GM12872 (cell line): ENCODE measurements around the gene OR13J1.

Experiments used
- TF ChIP-seq, protein P1 (sequence below): IDR thresholded peaks from 3 replicates; pipeline ENCODE4 v1.5.1; 2011; ENCODE audit warnings: low read depth, mild to moderate bottlenecking, low read length, moderate library complexity; ENCODE audit not compliant: insufficient read depth

Gene OR13J1

DNA sequence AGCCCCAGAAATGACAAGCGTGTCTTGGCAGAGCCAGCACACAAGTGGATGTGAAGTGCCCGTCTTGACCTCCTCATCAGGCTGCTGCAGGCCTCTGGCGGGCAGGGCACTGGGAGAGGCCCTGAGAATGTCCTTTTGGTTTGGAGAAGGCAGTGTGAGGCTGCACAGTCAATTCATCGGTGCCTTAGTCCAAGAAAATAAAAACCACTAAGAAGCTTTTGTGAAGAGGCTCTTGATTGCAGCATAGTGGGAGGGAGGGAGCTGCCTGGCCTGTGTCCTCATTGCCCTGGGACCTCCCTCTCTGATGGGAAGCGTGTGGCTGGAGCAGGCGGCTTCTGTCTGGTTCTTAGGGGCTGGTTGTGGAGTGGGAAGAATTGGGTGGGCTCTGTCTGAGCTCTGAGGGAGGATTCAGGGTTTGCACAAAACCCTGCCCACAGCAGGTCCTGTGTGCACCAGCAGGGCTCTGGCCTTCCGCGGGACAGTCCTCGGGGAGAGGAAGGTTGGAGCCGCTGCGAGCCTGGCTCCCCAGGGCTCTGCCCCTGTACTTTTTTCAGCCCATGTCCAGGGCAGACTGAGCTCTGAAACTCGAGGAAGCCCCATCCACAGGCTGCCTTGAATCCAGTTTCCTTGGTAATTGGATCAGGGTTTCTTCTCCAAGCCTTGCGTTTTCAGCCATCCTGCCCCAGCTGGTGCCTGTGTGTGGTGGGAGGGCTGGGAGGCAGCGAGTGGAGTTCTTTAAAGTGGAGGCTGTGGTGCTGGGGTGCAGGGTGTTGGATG, 36.9 kb upstream of the OR13J1 start:
- TF ChIP-seq, protein P1, sequence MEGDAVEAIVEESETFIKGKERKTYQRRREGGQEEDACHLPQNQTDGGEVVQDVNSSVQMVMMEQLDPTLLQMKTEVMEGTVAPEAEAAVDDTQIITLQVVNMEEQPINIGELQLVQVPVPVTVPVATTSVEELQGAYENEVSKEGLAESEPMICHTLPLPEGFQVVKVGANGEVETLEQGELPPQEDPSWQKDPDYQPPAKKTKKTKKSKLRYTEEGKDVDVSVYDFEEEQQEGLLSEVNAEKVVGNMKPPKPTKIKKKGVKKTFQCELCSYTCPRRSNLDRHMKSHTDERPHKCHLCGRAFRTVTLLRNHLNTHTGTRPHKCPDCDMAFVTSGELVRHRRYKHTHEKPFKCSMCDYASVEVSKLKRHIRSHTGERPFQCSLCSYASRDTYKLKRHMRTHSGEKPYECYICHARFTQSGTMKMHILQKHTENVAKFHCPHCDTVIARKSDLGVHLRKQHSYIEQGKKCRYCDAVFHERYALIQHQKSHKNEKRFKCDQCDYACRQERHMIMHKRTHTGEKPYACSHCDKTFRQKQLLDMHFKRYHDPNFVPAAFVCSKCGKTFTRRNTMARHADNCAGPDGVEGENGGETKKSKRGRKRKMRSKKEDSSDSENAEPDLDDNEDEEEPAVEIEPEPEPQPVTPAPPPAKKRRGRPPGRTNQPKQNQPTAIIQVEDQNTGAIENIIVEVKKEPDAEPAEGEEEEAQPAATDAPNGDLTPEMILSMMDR: no peak

DNA sequence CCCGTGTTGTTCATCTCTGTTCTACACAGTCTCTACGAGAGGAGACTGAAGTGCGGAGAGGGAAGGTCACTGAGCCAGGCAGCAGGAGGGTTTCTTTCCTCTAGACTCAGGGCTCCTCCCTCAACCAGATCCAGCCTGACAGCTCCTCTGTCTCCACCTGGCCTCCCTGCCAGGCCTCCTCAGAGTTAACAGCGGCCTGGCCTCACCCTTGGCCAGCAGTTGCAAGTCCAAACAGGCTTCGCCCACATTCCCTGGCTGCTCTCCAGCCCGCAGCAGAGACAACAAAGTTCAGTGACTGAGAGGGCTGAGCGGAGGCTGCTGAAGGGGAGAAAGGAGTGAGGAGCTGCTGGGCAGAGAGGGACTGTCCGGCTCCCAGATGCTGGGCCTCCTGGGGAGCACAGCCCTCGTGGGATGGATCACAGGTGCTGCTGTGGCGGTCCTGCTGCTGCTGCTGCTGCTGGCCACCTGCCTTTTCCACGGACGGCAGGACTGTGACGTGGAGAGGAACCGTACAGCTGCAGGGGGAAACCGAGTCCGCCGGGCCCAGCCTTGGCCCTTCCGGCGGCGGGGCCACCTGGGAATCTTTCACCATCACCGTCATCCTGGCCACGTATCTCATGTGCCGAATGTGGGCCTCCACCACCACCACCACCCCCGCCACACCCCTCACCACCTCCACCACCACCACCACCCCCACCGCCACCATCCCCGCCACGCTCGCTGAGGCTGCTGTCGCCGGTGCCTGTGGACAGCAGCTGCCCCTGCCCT, 35.9 kb upstream of the OR13J1 start, which contains the start of gene HRCT1:
Gene HRCT1, plus strand, starts transcription at position 291 of the 768 bp plus-strand sequence. Its CDS starts 86 bp downstream, at position 377.
- TF ChIP-seq, protein P1: no peak

DNA sequence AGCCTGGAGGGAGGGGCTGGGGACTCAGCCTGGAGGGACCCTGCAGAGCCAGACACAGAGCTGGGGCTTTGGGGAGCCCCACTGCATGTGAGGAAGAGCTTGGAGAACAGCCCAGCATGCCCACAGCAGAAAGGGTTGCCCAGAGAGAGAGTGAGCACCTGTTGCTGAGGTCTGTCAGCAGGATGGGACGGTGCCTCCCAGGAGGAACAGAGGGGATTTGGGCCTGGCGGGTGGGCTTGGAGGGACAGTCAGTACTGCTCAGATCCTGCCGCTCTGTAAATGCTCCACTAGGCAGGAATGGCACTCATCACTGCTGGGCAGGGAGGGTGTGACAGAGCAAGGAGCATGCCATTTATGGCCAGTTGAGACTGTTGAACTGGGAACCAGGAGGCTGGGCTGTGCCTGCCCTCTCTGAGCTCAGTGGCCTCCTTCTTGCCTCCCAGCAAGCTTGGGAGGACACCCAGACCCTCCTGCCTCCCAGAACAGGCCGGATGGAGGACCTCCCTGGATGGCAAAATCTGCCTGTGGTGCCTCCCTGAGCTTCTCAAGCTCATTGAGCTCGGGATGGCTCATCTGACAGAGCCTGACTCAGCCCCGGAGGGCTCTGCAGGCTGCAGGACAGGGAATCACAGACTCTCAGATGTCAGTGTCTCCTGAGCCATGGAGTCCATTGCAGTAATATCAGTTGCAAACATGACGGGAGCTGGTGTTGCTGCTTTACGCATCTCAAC, 35.0 kb upstream of the OR13J1 start:
- TF ChIP-seq, protein P1: no peak

DNA sequence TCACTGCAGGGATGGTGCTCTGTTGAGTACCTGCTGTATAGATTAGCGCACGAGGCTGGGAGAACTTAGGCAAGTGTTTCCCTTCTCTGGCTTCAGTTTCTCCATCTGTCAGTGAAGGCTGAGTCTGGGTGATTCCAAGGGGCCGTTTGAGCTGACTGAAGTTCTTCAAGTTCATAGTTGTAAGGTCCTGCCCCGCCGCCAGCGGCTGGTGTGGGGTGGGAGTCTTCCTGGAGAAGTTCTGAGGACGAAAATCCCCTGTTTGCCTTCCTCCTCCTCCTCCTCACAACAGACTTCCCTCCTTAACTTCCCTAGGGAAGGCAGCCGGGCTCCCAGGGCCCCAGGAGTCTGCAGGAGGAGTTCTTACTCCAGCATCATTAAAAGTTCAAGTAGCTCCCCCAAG, 34.1 kb upstream of the OR13J1 start:
- TF ChIP-seq, protein P1: no peak

DNA sequence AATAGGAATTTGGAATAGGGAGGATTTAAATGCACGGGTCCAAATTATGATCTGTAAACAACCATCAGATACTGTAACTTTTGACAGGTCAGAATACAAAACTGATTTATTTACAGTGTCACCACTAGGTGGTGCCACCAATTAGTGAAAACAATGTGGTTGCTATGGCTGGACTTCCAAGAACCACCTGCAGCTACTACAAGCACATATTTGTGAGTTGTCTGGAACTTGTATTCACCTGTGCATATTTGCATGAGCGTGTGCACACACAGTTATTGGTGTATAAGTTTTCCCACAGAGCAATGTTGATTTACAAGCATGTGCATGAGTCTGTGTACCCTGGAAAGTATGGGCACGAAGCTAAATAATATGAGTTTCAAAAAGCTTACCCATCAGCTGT, 32.8 kb upstream of the OR13J1 start:
- TF ChIP-seq, protein P1: peak; percentile 67

DNA sequence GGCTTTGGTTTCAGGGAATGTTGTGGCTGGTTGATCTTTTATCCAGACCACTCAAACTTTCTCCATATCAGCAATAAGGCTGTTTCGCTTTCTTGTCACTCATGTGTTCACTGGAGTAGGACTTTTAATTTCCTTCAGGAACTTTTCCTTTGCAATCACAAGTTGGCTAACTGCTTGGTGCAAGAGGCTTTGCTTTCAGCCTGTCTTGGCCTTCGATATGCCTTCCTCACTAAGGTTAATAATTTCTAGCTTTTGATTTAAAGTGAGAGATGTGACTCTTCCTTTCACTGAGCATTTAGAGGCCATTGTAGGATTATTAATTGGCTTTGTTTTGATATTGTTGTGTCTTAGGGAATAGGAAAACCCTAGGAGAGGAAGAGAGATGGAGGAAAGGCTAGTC, 28.8 kb upstream of the OR13J1 start:
- TF ChIP-seq, protein P1: no peak

DNA sequence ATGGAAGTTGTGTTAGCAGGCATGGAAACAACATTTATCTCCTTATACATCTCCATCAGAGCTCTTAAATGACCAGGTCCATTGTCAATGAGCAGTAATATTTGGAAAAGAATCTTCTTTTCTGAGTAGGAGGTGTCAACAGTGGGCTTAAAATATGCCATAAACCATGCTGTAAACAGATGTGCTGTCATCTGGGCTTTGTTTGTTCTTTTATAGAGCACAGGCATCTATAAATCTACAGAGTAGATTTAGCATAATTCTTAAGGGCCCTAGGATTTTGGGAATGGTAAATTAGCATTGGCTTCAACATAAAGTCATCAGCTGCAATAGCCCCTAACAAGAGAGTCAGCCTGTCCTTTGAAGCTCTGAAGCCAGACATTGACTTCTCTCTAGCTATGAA, 28.1 kb upstream of the OR13J1 start:
- TF ChIP-seq, protein P1: no peak
